Smooth muscle cell (in vitro differentiated cells): ENCODE data around the gene CWC25. TPM values are rescaled to one million over a fixed set of nuclear protein-coding genes. Genes with fewer than 3 reads are reported as not detected.

ENCODE experiments used
- DNase-seq: peaks from one replicate; lab custom pipeline; 2025; ENCODE audit not compliant: unreplicated experiment; lab: John Stamatoyannopoulos, UW
- H2AFZ ChIP-seq: fragments of 200-600 bp; sonication (generic); 2 replicates; pipeline ENCODE4 v1.6.0; 2016; ENCODE audit warnings: antibody characterized with exemption, low read depth, mild to moderate bottlenecking
- H3F3A ChIP-seq: fragments of 200-600 bp; sonication (generic); 2 replicates; pipeline ENCODE4 v1.6.0; 2017; ENCODE audit warnings: antibody characterized with exemption, low read depth
- H3K27ac ChIP-seq: fragments of 200-600 bp; sonication (generic); 2 replicates; pipeline ENCODE4 v1.5.1; 2016; ENCODE audit warnings: low read depth, mild to moderate bottlenecking
- H3K27me3 ChIP-seq: fragments of 200-600 bp; sonication (generic); 2 replicates; pipeline ENCODE4 v1.6.1; 2016; ENCODE audit warnings: low read depth, mild to moderate bottlenecking
- H3K36me3 ChIP-seq: fragments of 200-600 bp; sonication (generic); 2 replicates; pipeline ENCODE4 v1.5.1; 2016; ENCODE audit warnings: low read depth
- H3K4me1 ChIP-seq: fragments of 200-600 bp; sonication (generic); 2 replicates; pipeline ENCODE4 v1.5.1; 2016; ENCODE audit warnings: low read depth
- H3K4me2 ChIP-seq: fragments of 200-600 bp; sonication (generic); 2 replicates; pipeline ENCODE4 v1.6.0; 2016; ENCODE audit warnings: mild to moderate bottlenecking
- H3K4me3 ChIP-seq: fragments of 200-600 bp; sonication (generic); 2 replicates; pipeline ENCODE4 v1.5.1; 2016; ENCODE audit warnings: mild to moderate bottlenecking
- H3K79me2 ChIP-seq: fragments of 200-600 bp; sonication (generic); 2 replicates; pipeline ENCODE4 v1.6.0; 2016; ENCODE audit warnings: low read depth, mild to moderate bottlenecking
- H3K9ac ChIP-seq: fragments of 200-600 bp; sonication (generic); 2 replicates; pipeline ENCODE4 v1.6.0; 2016; ENCODE audit warnings: low read depth
- H3K9me3 ChIP-seq: fragments of 200-600 bp; sonication (generic); replicated peaks from 2 replicates; pipeline ENCODE4 v1.5.1; 2016; ENCODE audit warnings: low read depth
- H4K20me1 ChIP-seq: fragments of 200-600 bp; sonication (generic); 2 replicates; pipeline ENCODE4 v1.6.0; 2016; ENCODE audit warnings: low read depth
- WGBS: methylation state at CpG from one replicate; pipeline ENCODE4 v1.1.7; 2016; ENCODE audit warnings: low lambda C conversion rate; 5-methylcytosine and 5-hydroxymethylcytosine counted together
- polyA plus RNA-seq: library from polyadenylated mRNA; unstranded; fragments of >200 nt; fragmentation: Nextera tagmentation; extraction: Ambion mirVana; gene quantifications from 2 replicates; pipeline ENCODE4 v1.2.1, GENCODE V29; 2016
- total RNA-seq: library from RNA; depleted of rRNA; stranded (reverse); fragments of >200 nt; gene quantifications from 2 replicates; pipeline ENCODE4 v1.2.3, GENCODE V29; 2014
- TF ChIP-seq, protein P1 (sequence below): fragments of 200-600 bp; sonication (generic); IDR thresholded peaks from 2 replicates; pipeline ENCODE4 v1.5.1; 2017; ENCODE audit warnings: borderline replicate concordance, mild to moderate bottlenecking, antibody characterized with exemption; ENCODE audit not compliant: insufficient read depth, poor library complexity, severe bottlenecking

CWC25 gene
- total and polyA plus RNA-seq, 2 experiments from 2014 or later: 9.2 to 11.0 TPM

GRCh38 chr17:38844261-38844757 lies 19.2 kb upstream of the CWC25 start:
- TF ChIP-seq, protein P1, sequence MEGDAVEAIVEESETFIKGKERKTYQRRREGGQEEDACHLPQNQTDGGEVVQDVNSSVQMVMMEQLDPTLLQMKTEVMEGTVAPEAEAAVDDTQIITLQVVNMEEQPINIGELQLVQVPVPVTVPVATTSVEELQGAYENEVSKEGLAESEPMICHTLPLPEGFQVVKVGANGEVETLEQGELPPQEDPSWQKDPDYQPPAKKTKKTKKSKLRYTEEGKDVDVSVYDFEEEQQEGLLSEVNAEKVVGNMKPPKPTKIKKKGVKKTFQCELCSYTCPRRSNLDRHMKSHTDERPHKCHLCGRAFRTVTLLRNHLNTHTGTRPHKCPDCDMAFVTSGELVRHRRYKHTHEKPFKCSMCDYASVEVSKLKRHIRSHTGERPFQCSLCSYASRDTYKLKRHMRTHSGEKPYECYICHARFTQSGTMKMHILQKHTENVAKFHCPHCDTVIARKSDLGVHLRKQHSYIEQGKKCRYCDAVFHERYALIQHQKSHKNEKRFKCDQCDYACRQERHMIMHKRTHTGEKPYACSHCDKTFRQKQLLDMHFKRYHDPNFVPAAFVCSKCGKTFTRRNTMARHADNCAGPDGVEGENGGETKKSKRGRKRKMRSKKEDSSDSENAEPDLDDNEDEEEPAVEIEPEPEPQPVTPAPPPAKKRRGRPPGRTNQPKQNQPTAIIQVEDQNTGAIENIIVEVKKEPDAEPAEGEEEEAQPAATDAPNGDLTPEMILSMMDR: no peak
- no peak overlapping the region for H2AFZ ChIP-seq
- H3K4me1 ChIP-seq: no peaks in the 10 kb centered on the region
- no peaks in the 10 kb centered on the region for H3K79me2 ChIP-seq
- 57% methylated on average over 13 of the region's 13 CpGs for WGBS
- DNase-seq: no peak
- H3K27me3 ChIP-seq: no peaks in the 10 kb centered on the region
- no peaks in the 10 kb centered on the region for H3K9me3 ChIP-seq
- H3F3A ChIP-seq: peaks cover 16% of the 10 kb centered on the region
- peaks cover 7% of the 10 kb centered on the region for H3K36me3 ChIP-seq
- no peak overlapping the region for H3K9ac ChIP-seq
- H3K4me3 ChIP-seq: no peak overlapping the region
- H3K4me2 ChIP-seq: no peak overlapping the region
- H4K20me1 ChIP-seq: peaks cover 20% of the 10 kb centered on the region
- peak overlapping the region; percentile 60 for H3K27ac ChIP-seq

- no peak for DNase-seq
- Histone ChIP-seq H3K27ac (peak overlapping the region; percentile 100), H3F3A (peaks cover 7% of the 10 kb centered on the region), H3K79me2 (peaks cover 37% of the 10 kb centered on the region), H3K9ac (peak overlapping the region; percentile 99), H2AFZ (peak overlapping the region; percentile 81), H3K36me3 (no peaks in the 10 kb centered on the region), H3K27me3 (no peaks in the 10 kb centered on the region), H3K4me1 (peaks cover 14% of the 10 kb centered on the region), H3K4me2 (peak overlapping the region; percentile 86), H3K9me3 (no peaks in the 10 kb centered on the region), H4K20me1 (no peaks in the 10 kb centered on the region), H3K4me3 (peak overlapping the region; percentile 80)
- TF ChIP-seq, protein P1: no peak
- 96% methylated on average over 17 of the region's 17 CpGs for WGBS
Measured at GRCh38 chr17:38825762-38826247, 684 bp upstream of the CWC25 start.

DNA sequence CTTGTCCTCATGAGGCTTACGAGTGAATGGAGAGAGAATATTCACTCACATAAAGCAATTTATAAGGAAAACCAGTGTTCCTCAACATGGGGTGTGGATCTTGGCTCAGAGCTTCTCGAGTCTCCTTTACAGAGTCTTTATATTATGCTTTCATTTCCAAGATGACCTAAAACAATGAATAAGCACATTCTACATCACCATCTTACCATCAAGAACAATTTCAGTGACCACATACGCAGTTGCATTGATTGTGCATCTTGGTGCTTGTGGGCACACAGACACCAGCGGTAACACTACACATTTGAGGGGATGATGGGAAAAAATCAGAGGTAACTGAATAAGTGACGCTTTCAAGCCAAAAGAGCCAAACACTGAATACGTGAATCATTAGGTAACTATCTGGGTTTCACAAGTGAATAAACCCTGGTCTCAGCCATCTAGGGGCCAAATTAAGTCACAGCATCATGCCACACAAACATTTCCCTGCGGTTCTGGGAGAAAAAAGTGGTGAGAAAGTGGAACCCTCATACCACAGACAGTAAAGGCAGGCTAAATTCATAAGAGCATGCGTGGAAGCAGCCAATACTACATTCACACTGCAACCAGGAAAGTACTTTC lies 9.4 kb downstream of the CWC25 start:
- TF ChIP-seq, protein P1: peak; percentile 15
- Histone ChIP-seq H3K9ac (no peak overlapping the region), H4K20me1 (peaks cover 17% of the 10 kb centered on the region), H3K79me2 (peaks cover 29% of the 10 kb centered on the region), H3K27me3 (no peaks in the 10 kb centered on the region), H3F3A (no peaks in the 10 kb centered on the region), H3K4me2 (no peak overlapping the region), H3K36me3 (peaks cover 21% of the 10 kb centered on the region), H3K9me3 (no peaks in the 10 kb centered on the region), H3K27ac (no peak overlapping the region), H2AFZ (no peak overlapping the region), H3K4me1 (no peaks in the 10 kb centered on the region), H3K4me3 (no peak overlapping the region)
- DNase-seq: no peak
- WGBS: 89% methylated on average over 8 of the region's 8 CpGs

GRCh38 chr17:38809828-38810227 lies 15.3 kb downstream of the CWC25 start:
- Histone ChIP-seq H4K20me1 (no peaks in the 10 kb centered on the region), H3K27ac (no peak overlapping the region), H2AFZ (no peak overlapping the region), H3K36me3 (peaks cover 25% of the 10 kb centered on the region), H3F3A (no peaks in the 10 kb centered on the region), H3K9ac (no peak overlapping the region), H3K4me1 (no peaks in the 10 kb centered on the region), H3K79me2 (no peaks in the 10 kb centered on the region), H3K4me2 (no peak overlapping the region), H3K9me3 (no peaks in the 10 kb centered on the region), H3K4me3 (no peak overlapping the region), H3K27me3 (no peaks in the 10 kb centered on the region)
- no peak for DNase-seq
- WGBS: 95% methylated on average over 7 of the region's 7 CpGs
- TF ChIP-seq, protein P1: no peak
